NB4 (cell line): ENCODE data around the gene KLK13.
A peak's percentile ranks its signal among the peaks of the same experiment; 100 is the strongest.

Source experiments
- DNase-seq: peaks from one replicate; pipeline ENCODE4 v3.0.0; 2010; ENCODE audit warnings: low read depth
- H3K4me3 ChIP-seq: one replicate; pipeline ENCODE4 v1.5.1; 2011; ENCODE audit warnings: mild to moderate bottlenecking, low read depth, low read length, moderate library complexity
- MYC ChIP-seq: IDR thresholded peaks from 2 replicates; pipeline ENCODE4 v1.6.1; 2011; ENCODE audit warnings: low read depth, low read length
- POLR2A ChIP-seq: IDR thresholded peaks from 2 replicates; pipeline ENCODE4 v1.6.1; 2011; ENCODE audit warnings: mild to moderate bottlenecking; ENCODE audit not compliant: insufficient read length; ENCODE audit errors: extremely low read depth
- TF ChIP-seq, protein P1 (sequence below): IDR thresholded peaks from one replicate; pipeline ENCODE4 v1.5.1; 2012; ENCODE audit warnings: low read depth, low read length
- TF ChIP-seq, protein P2 (sequence below): IDR thresholded peaks from 2 replicates; pipeline ENCODE4 v1.6.1; 2011; ENCODE audit warnings: low read depth, low read length

Gene KLK13

GRCh38 chr19:51030631-51031030 lies 34.3 kb downstream of the KLK13 start:
- no peak for DNase-seq
- TF ChIP-seq, protein P1, sequence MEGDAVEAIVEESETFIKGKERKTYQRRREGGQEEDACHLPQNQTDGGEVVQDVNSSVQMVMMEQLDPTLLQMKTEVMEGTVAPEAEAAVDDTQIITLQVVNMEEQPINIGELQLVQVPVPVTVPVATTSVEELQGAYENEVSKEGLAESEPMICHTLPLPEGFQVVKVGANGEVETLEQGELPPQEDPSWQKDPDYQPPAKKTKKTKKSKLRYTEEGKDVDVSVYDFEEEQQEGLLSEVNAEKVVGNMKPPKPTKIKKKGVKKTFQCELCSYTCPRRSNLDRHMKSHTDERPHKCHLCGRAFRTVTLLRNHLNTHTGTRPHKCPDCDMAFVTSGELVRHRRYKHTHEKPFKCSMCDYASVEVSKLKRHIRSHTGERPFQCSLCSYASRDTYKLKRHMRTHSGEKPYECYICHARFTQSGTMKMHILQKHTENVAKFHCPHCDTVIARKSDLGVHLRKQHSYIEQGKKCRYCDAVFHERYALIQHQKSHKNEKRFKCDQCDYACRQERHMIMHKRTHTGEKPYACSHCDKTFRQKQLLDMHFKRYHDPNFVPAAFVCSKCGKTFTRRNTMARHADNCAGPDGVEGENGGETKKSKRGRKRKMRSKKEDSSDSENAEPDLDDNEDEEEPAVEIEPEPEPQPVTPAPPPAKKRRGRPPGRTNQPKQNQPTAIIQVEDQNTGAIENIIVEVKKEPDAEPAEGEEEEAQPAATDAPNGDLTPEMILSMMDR, result no peak
- no peak for TF ChIP-seq POLR2A
- H3K4me3 ChIP-seq, result no peak overlapping the region

DNA sequence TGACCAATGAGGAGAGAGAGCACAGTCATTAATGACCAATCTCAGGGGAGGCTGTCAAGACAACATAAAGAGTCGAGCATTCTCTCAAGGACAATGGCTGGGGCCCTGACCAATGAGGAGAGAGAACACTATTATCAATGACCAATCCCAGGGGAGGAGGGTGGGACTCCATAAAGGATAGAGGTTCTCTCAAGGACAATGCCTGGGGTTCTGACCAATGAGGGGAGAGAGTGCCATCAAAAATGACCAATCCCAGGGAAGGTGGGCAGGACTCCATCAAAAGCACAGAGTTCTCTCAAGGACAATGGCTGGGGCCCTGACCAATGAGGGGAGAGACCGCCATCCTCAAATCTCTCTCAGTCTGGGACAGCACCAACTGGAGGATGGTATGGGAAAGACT lies 35.2 kb downstream of the KLK13 start:
- no peak overlapping the region for H3K4me3 ChIP-seq
- peak; percentile 25 for DNase-seq
- TF ChIP-seq, protein P1, result no peak
- TF ChIP-seq MYC (no peak), POLR2A (no peak)
- TF ChIP-seq, protein P2, sequence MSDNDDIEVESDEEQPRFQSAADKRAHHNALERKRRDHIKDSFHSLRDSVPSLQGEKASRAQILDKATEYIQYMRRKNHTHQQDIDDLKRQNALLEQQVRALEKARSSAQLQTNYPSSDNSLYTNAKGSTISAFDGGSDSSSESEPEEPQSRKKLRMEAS, result no peak

DNA sequence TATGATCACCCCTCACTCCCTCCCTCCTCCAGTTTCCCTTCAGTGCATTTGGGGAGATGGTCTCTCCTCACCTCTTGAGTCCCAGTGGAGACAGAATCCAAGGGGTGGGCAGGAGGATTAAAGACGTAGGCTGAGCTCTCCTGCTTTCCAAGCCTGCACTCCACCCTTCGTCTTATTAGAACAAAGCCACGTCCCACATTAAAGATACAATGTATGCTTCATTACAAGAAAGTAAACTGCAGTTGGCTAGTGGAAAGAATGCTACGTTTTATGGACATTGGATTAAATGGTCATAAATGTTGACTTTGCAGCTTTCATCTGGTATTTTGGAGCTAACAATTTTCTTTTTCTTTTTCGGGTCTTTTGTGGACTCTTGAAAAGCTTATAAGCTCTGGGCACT lies 37.0 kb downstream of the KLK13 start:
- H3K4me3 ChIP-seq, result no peak overlapping the region
- TF ChIP-seq MYC (no peak), POLR2A (no peak)
- TF ChIP-seq, protein P1, result no peak
- no peak for DNase-seq

DNA sequence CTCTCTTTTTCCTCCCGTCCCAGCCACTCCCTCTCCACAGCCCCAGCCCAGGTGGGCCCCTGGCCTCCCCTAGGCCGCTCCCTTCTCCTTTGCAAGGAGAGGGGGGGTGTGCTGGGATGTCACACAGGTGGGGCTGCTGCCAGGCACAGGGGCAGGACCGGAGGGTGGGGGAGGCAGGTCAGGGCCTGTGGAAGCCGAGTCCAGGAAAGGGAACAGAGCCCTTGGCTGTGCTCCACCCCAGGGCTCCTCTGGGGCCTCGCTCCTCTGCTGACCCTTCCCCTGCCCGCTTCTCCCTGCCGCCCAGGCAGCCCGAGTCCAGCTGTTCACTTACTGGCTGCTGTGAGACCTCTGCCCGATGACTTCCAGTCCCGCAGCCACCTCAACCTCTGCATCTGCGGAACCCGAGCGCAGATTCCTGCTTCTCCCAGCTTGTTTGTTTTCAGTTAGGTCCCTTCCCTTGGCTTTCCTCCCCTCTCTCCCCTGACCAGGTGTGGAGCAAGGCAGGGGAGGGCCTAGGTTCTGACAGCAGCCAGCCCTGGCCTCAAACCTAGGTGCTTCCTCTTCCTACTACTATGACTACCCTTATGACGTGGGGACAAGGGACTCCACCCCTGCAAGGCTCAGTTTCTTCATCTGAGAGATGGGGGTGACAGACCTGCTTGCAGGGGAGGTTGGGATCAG lies 37.6 kb downstream of the KLK13 start:
- no peak overlapping the region for H3K4me3 ChIP-seq
- DNase-seq, result no peak
- TF ChIP-seq, protein P1, result no peak
- TF ChIP-seq, protein P2, result no peak
- TF ChIP-seq POLR2A (no peak), MYC (no peak)

GRCh38 chr19:51026554-51026831 lies 38.4 kb downstream of the KLK13 start, which contains the start of gene KLK11:
Gene KLK11 (minus strand): TSS chr19:51026616. CDS start chr19:51025631, 985 bp downstream.
- no peak for TF ChIP-seq POLR2A
- TF ChIP-seq, protein P1, result no peak
- TF ChIP-seq, protein P2, result no peak
- TF ChIP-seq MYC, result no peak
- H3K4me3 ChIP-seq, result no peak within 1 kb of the TSS
- DNase-seq, result no peak
